DMS 273 (cell line): ENCODE data around the gene GTF2A1.

ENCODE experiments used
- DNase-seq: peaks from one replicate; lab custom pipeline; 2025; ENCODE audit not compliant: unreplicated experiment; lab: John Stamatoyannopoulos, UW

GTF2A1 gene

DNA sequence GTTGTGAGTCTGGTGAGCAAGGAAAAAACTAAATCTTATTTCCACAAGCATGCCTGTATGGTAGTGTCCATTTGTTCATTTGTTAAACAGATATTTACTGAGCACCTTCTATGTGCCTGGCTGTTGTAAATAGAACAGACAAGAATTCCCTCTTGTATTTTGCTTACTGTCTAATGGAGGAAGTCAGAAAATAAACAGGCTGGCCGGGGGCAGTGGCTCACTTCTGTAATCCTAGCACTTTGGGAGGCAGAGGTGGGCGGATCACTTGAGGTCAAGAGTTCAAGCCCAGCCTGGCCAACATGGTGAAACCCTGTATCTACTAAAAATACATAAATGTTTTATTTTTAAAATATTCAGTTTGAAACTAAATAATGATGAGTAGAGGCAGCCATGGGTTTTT lies 79.3 kb downstream of the GTF2A1 start:
- DNase-seq, result no peak

DNA sequence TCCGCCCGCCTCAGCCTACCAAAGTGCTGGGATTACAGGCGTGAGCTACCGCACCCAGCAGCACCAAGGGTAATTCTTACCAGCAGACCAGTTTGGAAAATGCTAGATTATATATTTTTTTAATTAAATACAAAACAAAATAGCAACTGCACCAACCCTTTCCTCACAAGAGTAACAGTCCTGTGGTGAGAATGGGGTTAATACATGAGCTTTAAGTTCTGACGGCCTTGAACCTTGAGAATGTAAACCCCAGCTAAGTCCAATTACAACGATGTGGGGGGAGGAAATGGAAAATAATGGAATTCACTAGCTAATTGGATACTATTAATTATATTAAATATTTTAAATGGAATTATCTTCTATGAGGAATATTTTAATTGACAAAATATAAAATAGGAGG lies 82.3 kb downstream of the GTF2A1 start:
- DNase-seq, result no peak

DNA sequence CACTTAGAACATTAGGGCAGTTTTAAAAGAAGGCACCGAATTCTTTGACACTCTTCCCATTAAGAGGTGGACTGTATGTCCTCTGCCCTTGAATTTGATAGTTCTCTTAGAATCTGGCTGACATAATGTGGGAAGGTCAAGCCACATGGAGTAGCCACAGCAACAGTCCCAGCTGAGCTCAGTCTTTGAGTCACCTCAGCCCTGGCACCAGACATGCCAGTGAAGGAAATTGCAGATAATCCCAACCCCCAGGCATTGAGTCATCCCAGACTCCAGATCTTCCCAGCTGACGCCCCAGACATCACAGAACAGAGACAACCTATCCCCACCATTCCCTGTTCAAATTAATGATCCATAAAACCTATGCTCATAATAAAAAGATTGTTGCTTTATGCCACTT lies 83.4 kb downstream of the GTF2A1 start:
- no peak for DNase-seq

DNA sequence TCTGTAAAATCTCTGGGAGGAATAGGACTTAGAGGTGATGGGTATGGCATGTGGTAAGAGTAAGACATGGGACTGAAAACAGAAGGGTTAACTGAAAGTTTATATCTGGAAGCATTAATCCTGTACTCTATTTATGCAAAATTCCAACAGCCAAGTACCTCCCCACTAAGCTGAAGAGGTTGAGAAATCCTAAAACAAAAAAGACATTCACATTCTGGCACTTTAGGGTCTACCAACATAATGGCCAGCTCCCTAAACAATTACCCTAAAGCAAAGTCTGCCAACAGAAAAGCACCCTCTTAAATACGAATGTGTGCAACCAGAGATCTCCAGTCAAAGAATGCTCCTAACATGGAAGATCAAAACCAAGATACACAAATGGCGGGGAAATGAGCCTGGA lies 87.4 kb downstream of the GTF2A1 start:
- no peak for DNase-seq

DNA sequence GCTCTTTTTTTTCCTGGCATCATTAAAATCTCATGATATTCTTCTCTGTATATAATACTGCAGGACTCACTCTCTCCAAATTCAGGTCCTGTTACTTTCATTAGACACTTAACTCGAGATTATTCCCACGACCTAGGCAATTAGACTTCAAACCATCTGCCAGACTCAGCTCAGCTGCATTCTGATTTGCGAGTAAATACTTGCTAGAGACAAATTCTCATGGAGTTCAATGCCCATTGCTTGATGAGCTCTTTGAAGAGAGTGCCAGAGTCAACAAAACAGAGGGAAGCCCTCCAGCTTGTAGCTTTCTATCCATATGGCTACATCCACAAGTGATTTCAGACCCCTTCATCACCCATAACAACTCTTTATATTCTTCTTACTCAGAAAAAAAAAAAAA lies 88.3 kb downstream of the GTF2A1 start:
- peak; percentile 98 for DNase-seq

DNA sequence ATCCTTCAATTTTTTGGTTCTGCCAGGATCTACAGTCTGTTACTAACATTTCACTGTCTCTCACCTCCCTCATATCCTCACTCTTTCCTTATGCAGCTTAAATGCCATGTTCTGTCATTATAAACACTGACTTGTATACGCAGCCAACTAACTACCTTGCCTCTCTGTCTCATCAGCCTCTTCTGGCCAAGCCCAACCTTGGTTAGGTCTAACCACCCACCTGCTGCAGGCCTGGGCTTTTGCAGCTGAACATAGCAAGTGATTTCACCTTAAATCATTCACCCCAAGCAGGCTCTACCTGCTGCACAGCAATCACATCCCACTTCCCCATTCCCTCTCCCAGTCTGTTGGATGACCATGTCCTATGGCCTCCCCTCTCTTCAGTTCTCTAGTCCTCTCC lies 91.5 kb downstream of the GTF2A1 start:
- no peak for DNase-seq

DNA sequence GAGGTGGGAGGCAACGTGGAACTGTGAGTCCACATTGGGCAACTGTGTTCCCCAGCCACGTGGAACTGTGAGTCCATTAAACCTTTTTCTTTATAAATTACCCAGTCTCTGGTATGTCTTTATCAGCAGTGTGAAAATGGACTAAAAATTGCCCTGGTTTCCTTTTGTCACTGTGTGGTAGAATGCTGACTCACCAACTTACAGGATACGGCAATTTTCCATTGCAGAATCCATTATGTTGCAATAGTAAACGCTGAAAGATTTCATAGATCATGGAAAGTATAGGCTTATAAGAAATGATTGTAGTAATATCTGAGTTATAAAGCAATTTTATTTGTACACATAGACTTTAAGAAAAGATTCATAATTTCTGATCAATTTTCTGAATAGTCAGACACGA lies 93.0 kb downstream of the GTF2A1 start:
- no peak for DNase-seq

DNA sequence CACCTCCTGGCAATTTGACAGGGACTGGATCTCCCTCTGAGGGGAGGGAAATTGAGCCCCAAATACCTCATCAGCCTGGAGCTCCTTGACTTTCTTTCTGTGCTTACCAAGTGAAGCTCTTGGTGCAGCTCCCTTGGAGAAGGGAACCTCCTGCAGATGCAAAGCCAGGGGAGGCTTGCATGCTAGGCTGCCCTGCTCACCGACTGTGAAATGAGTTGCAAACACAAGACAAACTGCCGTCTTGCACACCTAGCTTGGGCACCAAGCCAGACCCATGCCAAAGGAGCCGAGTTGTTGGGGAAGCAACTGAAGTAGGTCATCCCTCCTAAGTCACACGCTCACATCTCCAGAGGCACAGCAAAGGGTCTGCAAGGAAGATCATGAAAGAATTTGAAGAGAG lies 95.2 kb downstream of the GTF2A1 start:
- no peak for DNase-seq
